Neutrophil (primary cell): Measurements from ENCODE around the gene RNF157.

Experiments used
- H3K27ac ChIP-seq: fragments of 200-600 bp; sonication (generic); 2 replicates; pipeline ENCODE4 v1.5.1; 2016; ENCODE audit warnings: mild to moderate bottlenecking, moderate library complexity
- H3K27me3 ChIP-seq: fragments of 200-600 bp; sonication (generic); 2 replicates; pipeline ENCODE4 v1.6.0; 2016; ENCODE audit warnings: mild to moderate bottlenecking
- H3K36me3 ChIP-seq: fragments of 200-600 bp; sonication (generic); 2 replicates; pipeline ENCODE4 v1.5.1; 2017
- H3K4me1 ChIP-seq, 2 experiments: fragments of 200-600 bp in 1 of 2; sonication (generic) in 1 of 2; 1 replicate in 1 of 2; 2 replicates in 1 of 2; pipeline versions ENCODE4 v1.5.1 to v1.6.1; 2013 to 2016; ENCODE audit warnings: low read depth in 1 of 2, low read length in 1 of 2, mild to moderate bottlenecking in 1 of 2, moderate library complexity in 1 of 2; ENCODE audit not compliant: control insufficient read depth in 1 of 2, insufficient read depth in 1 of 2
- H3K4me3 ChIP-seq, 2 experiments: fragments of 200-600 bp in 1 of 2; sonication (generic) in 1 of 2; 1 replicate in 1 of 2; 2 replicates in 1 of 2; pipeline ENCODE4 v1.5.1; 2013 to 2016; ENCODE audit warnings: low read depth in 1 of 2, low read length in 1 of 2, mild to moderate bottlenecking in 1 of 2, moderate library complexity in 1 of 2
- H3K9me3 ChIP-seq: fragments of 200-600 bp; sonication (generic); 2 replicates; pipeline ENCODE4 v1.5.1; 2016
- TF ChIP-seq, protein P1 (sequence below): fragments of 200-600 bp; sonication (generic); IDR thresholded peaks from 2 replicates; pipeline ENCODE4 v1.5.1; 2016; ENCODE audit warnings: antibody characterized with exemption

RNF157 gene

GRCh38 chr17:76237859-76238313 is 2.4 kb downstream of the RNF157 start:
- Histone ChIP-seq H3K36me3 (no peaks in the 10 kb centered on the region), H3K9me3 (no peaks in the 10 kb centered on the region), H3K4me3 (no peak overlapping the region), H3K27ac (no peak overlapping the region), H3K4me1 (peaks cover 13 to 19% of the 10 kb centered on the region in 2 experiments), H3K27me3 (peaks cover 86% of the 10 kb centered on the region)
- TF ChIP-seq, protein P1, sequence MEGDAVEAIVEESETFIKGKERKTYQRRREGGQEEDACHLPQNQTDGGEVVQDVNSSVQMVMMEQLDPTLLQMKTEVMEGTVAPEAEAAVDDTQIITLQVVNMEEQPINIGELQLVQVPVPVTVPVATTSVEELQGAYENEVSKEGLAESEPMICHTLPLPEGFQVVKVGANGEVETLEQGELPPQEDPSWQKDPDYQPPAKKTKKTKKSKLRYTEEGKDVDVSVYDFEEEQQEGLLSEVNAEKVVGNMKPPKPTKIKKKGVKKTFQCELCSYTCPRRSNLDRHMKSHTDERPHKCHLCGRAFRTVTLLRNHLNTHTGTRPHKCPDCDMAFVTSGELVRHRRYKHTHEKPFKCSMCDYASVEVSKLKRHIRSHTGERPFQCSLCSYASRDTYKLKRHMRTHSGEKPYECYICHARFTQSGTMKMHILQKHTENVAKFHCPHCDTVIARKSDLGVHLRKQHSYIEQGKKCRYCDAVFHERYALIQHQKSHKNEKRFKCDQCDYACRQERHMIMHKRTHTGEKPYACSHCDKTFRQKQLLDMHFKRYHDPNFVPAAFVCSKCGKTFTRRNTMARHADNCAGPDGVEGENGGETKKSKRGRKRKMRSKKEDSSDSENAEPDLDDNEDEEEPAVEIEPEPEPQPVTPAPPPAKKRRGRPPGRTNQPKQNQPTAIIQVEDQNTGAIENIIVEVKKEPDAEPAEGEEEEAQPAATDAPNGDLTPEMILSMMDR, result no peak

DNA sequence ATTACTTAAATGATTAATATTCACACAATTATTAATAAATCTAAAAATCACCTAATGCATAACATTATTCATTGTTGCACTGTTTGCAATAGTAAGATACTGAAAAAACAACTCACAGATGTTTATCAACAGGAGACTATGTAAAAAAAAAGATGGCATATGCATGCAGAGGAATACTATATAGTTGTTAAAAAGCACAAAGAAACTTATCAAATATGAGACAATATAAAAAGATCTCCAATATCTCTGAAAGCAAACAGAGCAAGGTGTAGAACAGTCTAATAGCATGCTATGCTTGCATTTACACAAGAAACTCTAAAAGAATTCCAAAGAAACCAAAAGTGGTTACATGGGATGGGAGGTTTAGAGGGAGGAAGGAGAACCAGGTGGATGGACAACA is 3.7 kb downstream of the RNF157 start:
- Histone ChIP-seq H3K36me3 (no peaks in the 10 kb centered on the region), H3K27ac (no peak overlapping the region), H3K4me1 (peaks cover 13 to 18% of the 10 kb centered on the region in 2 experiments), H3K4me3 (no peak overlapping the region), H3K9me3 (no peaks in the 10 kb centered on the region), H3K27me3 (peaks cover 86% of the 10 kb centered on the region)
- TF ChIP-seq, protein P1, result no peak

DNA sequence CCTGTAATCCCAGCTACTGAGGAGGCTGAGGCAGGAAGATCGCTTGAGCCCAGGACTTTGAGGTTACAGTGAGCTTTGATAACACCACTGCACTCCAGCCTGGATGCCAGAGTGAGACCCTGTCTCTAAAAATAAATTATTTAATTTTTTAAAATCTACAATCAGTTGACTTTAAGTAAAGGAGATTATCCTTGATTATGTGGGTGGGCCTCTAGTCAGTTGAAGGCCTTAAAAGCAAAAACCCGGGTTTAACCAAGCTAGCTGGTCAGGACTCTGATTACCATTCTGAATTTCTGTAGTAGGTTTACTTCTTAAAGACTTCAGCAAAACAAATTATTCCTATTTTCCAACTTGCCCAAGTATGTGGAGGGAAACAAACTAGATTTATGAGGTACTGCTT is 4.4 kb downstream of the RNF157 start:
- H3K4me1 ChIP-seq, result peaks cover 7 to 11% of the 10 kb centered on the region in 2 experiments
- H3K36me3 ChIP-seq, result no peaks in the 10 kb centered on the region
- H3K9me3 ChIP-seq, result no peaks in the 10 kb centered on the region
- no peak overlapping the region for H3K4me3 ChIP-seq
- no peak overlapping the region for H3K27ac ChIP-seq
- peaks cover 84% of the 10 kb centered on the region for H3K27me3 ChIP-seq
- TF ChIP-seq, protein P1, result no peak

- TF ChIP-seq, protein P1, result no peak
- no peaks in the 10 kb centered on the region for H3K9me3 ChIP-seq
- H3K27ac ChIP-seq, result no peak overlapping the region
- H3K4me1 ChIP-seq, result peaks cover 0 to 2% of the 10 kb centered on the region in 2 experiments
- H3K4me3 ChIP-seq, result no peak overlapping the region
- no peaks in the 10 kb centered on the region for H3K36me3 ChIP-seq
- H3K27me3 ChIP-seq, result peaks cover 87% of the 10 kb centered on the region
These were observed 6.0 kb downstream of the RNF157 start for GRCh38 chr17:76234354-76234679.

DNA sequence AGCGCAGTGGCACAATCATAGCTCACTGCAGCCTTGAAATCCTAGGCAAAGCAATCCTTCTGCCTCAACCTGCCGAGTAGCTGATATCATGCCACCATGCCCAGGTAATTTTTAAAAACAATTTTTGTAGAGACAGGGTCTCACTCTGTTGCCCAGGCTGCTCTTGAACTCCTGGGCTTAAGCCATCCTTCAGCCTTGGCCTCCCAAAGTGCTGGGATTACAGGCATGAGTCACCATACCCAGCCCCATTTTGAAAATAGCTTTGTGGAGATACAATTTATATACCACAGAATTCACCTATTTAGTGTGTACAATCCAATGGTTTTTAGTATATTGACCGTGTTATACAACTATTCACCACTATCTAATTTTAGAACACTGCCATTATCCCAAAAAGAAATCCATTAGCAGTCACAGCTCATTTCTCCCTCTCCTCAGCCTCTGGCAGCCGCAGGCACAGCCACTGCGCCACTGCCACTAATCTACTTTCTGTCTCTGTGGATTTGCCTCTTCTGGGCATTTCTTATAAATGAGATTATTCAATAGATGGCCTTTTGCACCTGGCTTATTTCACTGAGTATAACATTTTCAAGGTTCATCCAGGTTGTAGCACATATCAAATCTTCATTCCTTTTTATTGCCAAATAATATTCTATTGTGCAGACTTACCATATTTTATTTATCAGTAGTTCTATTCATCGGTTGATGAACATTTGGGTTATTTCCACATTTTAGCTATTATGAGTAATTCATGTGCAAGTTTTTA is 6.5 kb downstream of the RNF157 start:
- Histone ChIP-seq H3K4me3 (no peak overlapping the region), H3K27ac (no peak overlapping the region)

More for the DNA sequence above, 6.5 kb downstream of the RNF157 start:
- H3K9me3 ChIP-seq, result no peaks in the 10 kb centered on the region
- no peaks in the 10 kb centered on the region for H3K36me3 ChIP-seq
- H3K27me3 ChIP-seq, result peaks cover 87% of the 10 kb centered on the region
- H3K4me1 ChIP-seq, result no peaks in the 10 kb centered on the region
- TF ChIP-seq, protein P1, result no peak
